Neural cell (in vitro differentiated cells): ENCODE data around the gene COL19A1. TPM values are rescaled to one million over a fixed set of nuclear protein-coding genes. Genes with fewer than 3 reads are reported as not detected.

Experiments used
- H2AFZ ChIP-seq: fragments of 200-600, 300-800 bp; sonication (generic), shearing (Covaris generic); 2 replicates; pipeline ENCODE4 v1.6.0; 2014; ENCODE audit warnings: low read depth, mild to moderate bottlenecking, antibody characterized with exemption, low read length, moderate library complexity
- H3F3A ChIP-seq: fragments of 200-600 bp; shearing (Covaris generic); 2 replicates; pipeline ENCODE4 v1.6.1; 2016; ENCODE audit warnings: mild to moderate bottlenecking, moderate library complexity, mixed read lengths, antibody characterized with exemption, low read length; ENCODE audit not compliant: insufficient read depth, poor library complexity, severe bottlenecking
- H3K27ac ChIP-seq: fragments of 200-600, 300-800 bp; sonication (generic), shearing (Covaris generic); 2 replicates; pipeline ENCODE4 v1.5.1; 2014; ENCODE audit warnings: mild to moderate bottlenecking, low read length, moderate library complexity
- H3K27me3 ChIP-seq: fragments of 300-800, 200-600 bp; sonication (generic), shearing (Covaris generic); 2 replicates; pipeline ENCODE4 v1.6.0; 2014; ENCODE audit warnings: mild to moderate bottlenecking, low read depth, low read length, moderate library complexity; ENCODE audit not compliant: insufficient read depth
- H3K36me3 ChIP-seq: fragments of 300-800, 200-600 bp; sonication (generic), shearing (Covaris generic); 2 replicates; pipeline ENCODE4 v1.5.1; 2014; ENCODE audit warnings: mild to moderate bottlenecking, antibody characterized with exemption, low read length, moderate library complexity; ENCODE audit not compliant: insufficient read depth
- H3K4me2 ChIP-seq: fragments of 300-800, 200-600 bp; sonication (generic), shearing (Covaris generic); 2 replicates; pipeline ENCODE4 v1.6.0; 2014; ENCODE audit warnings: mild to moderate bottlenecking, low read length
- H3K4me3 ChIP-seq: fragments of 300-800, 200-600 bp; sonication (generic), shearing (Covaris generic); 2 replicates; pipeline ENCODE4 v1.5.1; 2014; ENCODE audit warnings: mild to moderate bottlenecking, low read length, moderate library complexity
- H3K79me2 ChIP-seq: fragments of 200-600 bp; shearing (Covaris generic); replicated peaks from 2 replicates; pipeline ENCODE4 v1.6.0; 2014; ENCODE audit warnings: mild to moderate bottlenecking, low read length, moderate library complexity; ENCODE audit not compliant: insufficient read depth
- H3K9ac ChIP-seq: fragments of 300-800, 200-600 bp; sonication (generic), shearing (Covaris generic); 2 replicates; pipeline ENCODE4 v1.6.1; 2016; ENCODE audit warnings: mild to moderate bottlenecking, low read length, mixed read lengths
- H3K9me2 ChIP-seq: fragments of 200-600 bp; shearing (Covaris generic); 2 replicates; pipeline ENCODE4 v1.6.1; 2016; ENCODE audit warnings: mild to moderate bottlenecking, low read length, mixed read lengths; ENCODE audit not compliant: insufficient read depth
- H3K9me3 ChIP-seq: fragments of 200-600, 300-800 bp; sonication (generic), shearing (Covaris generic); 2 replicates; pipeline ENCODE4 v1.6.1; 2016; ENCODE audit warnings: mild to moderate bottlenecking, mixed run types, low read length, moderate library complexity, mixed read lengths
- H4K20me1 ChIP-seq: fragments of 200-600 bp; shearing (Covaris generic); 2 replicates; pipeline ENCODE4 v1.6.1; 2016; ENCODE audit warnings: mild to moderate bottlenecking, mixed run types; ENCODE audit not compliant: insufficient read depth
- CTCF ChIP-seq: fragments of 450-650 bp; IDR thresholded peaks from 2 replicates; pipeline ENCODE4 v1.5.1; 2014; ENCODE audit warnings: antibody characterized with exemption, mild to moderate bottlenecking, moderate library complexity; ENCODE audit not compliant: poor library complexity, severe bottlenecking
- EP300 ChIP-seq: fragments of 450-650 bp; conservative IDR thresholded peaks from 2 replicates; pipeline ENCODE4 v1.6.1; 2014; ENCODE audit warnings: antibody characterized with exemption, mild to moderate bottlenecking, moderate library complexity; ENCODE audit not compliant: poor library complexity, severe bottlenecking
- EZH2 ChIP-seq: fragments of 200-600, 300-800 bp; shearing (Covaris generic), sonication (generic); IDR thresholded peaks from 2 replicates; pipeline ENCODE4 v1.6.1; 2014; ENCODE audit warnings: antibody characterized with exemption, low read length, borderline replicate concordance, mild to moderate bottlenecking; ENCODE audit not compliant: insufficient read depth, poor library complexity, severe bottlenecking
- MXI1 ChIP-seq: fragments of 450-650 bp; conservative IDR thresholded peaks from 2 replicates; pipeline ENCODE4 v1.6.1; 2014; ENCODE audit warnings: antibody characterized with exemption, mild to moderate bottlenecking; ENCODE audit not compliant: poor library complexity, severe bottlenecking
- POLR2AphosphoS5 ChIP-seq: IDR thresholded peaks from 2 replicates; pipeline ENCODE4 v1.6.1; 2012
- RAD21 ChIP-seq: fragments of 450-650 bp; conservative IDR thresholded peaks from 2 replicates; pipeline ENCODE4 v1.6.1; 2014; ENCODE audit warnings: antibody characterized with exemption, mild to moderate bottlenecking, moderate library complexity
- REST ChIP-seq: IDR thresholded peaks from 2 replicates; pipeline ENCODE4 v1.6.1; 2012; ENCODE audit warnings: borderline replicate concordance
- SMC3 ChIP-seq: fragments of 450-650 bp; conservative IDR thresholded peaks from 2 replicates; pipeline ENCODE4 v1.6.1; 2014; ENCODE audit warnings: antibody characterized with exemption, mild to moderate bottlenecking, moderate library complexity; ENCODE audit not compliant: poor library complexity
- TAF1 ChIP-seq: IDR thresholded peaks from 2 replicates; pipeline ENCODE4 v1.6.1; 2012; ENCODE audit warnings: low read depth
- polyA plus RNA-seq: library from polyadenylated mRNA; depleted of rRNA; stranded (reverse); fragments of >200 nt; gene quantifications from 2 replicates; pipeline ENCODE4 v1.2.3, GENCODE V29; 2014

The COL19A1 gene
- polyA plus RNA-seq, 1 donor from 2014 or later: 0.24 TPM

GRCh38 chr6:70215460-70216108, 349.2 kb downstream of the COL19A1 start:
- no peaks in the 10 kb centered on the region for H4K20me1 ChIP-seq
- no peaks in the 10 kb centered on the region for H3K9me2 ChIP-seq
- no peak overlapping the region for H3K9ac ChIP-seq
- no peak overlapping the region for H2AFZ ChIP-seq
- H3K27ac ChIP-seq: no peak overlapping the region
- TF ChIP-seq SMC3 (no peak), EZH2 (no peak), EP300 (no peak), POLR2AphosphoS5 (no peak), CTCF (no peak), TAF1 (no peak), REST (no peak), RAD21 (no peak), MXI1 (no peak)
- no peaks in the 10 kb centered on the region for H3F3A ChIP-seq
- no peaks in the 10 kb centered on the region for H3K27me3 ChIP-seq
- H3K4me3 ChIP-seq: no peak overlapping the region
- H3K79me2 ChIP-seq: no peaks in the 10 kb centered on the region
- no peaks in the 10 kb centered on the region for H3K9me3 ChIP-seq
- H3K4me2 ChIP-seq: no peak overlapping the region
- H3K36me3 ChIP-seq: no peaks in the 10 kb centered on the region

- Histone ChIP-seq H3K79me2 (no peaks in the 10 kb centered on the region), H4K20me1 (no peaks in the 10 kb centered on the region), H3K9me2 (no peaks in the 10 kb centered on the region), H3K4me2 (no peak overlapping the region), H3K36me3 (no peaks in the 10 kb centered on the region), H3K4me3 (no peak overlapping the region), H3F3A (no peaks in the 10 kb centered on the region), H2AFZ (no peak overlapping the region), H3K9me3 (no peaks in the 10 kb centered on the region), H3K9ac (no peak overlapping the region), H3K27ac (no peak overlapping the region), H3K27me3 (no peaks in the 10 kb centered on the region)
- TF ChIP-seq MXI1 (no peak), RAD21 (no peak)
Observed at GRCh38 chr6:70216767-70217166, 350.4 kb downstream of the COL19A1 start.
